ENCODE data around the gene SLC22A13. TPM values are rescaled to one million over a fixed set of nuclear protein-coding genes. Genes with fewer than 3 reads are reported as not detected.

SLC22A13 gene
- total and polyA plus RNA-seq, 3 donors from 2014 or later: 1.1 to 2.6 (median 1.5) TPM

GRCh38 chr3:38257583-38257982, 8.0 kb upstream of the SLC22A13 start:
- Histone ChIP-seq H3K36me3 (ENCODE audit: low read depth, missing control alignments) (no peaks in the 10 kb centered on the region), H3K4me3 (no peak overlapping the region), H3K9me3 (no peaks in the 10 kb centered on the region), H3K27me3 (no peaks in the 10 kb centered on the region), H3K27ac (no peak overlapping the region), H3K4me1 (peaks cover 10% of the 10 kb centered on the region)
- intact Hi-C loops (cut with DNase I; ENCODE audit: low total_unique reads): no loop called here
- no peak for TF ChIP-seq CTCF (IDR thresholded peaks at IDR 0.05)
- no peak for TF ChIP-seq POLR2A (IDR thresholded peaks at IDR 0.05)
- DNase-seq: no peak
- 56 to 74% methylated on average over 1 of the region's 1 CpG for WGBS, 2 donors

- Histone ChIP-seq H3K36me3 (ENCODE audit: low read depth, missing control alignments) (no peaks in the 10 kb centered on the region), H3K27me3 (no peaks in the 10 kb centered on the region), H3K9me3 (no peaks in the 10 kb centered on the region), H3K4me3 (no peak overlapping the region), H3K27ac (no peak overlapping the region), H3K4me1 (peaks cover 8% of the 10 kb centered on the region)
- intact Hi-C loops (cut with DNase I; ENCODE audit: low total_unique reads): no loop called here
- WGBS, 2 donors: 94 to 100% methylated on average over 2 of the region's 2 CpGs
- DNase-seq: no peak
- no peak for TF ChIP-seq POLR2A (IDR thresholded peaks at IDR 0.05)
- TF ChIP-seq CTCF (IDR thresholded peaks at IDR 0.05): no peak
Observed at GRCh38 chr3:38260474-38260873, 5.1 kb upstream of the SLC22A13 start.

- no peak for DNase-seq
- no peaks in the 10 kb centered on the region for H3K9me3 ChIP-seq
- H3K27ac ChIP-seq: no peak overlapping the region
- TF ChIP-seq POLR2A (IDR thresholded peaks at IDR 0.05) (no peak), CTCF (IDR thresholded peaks at IDR 0.05) (no peak)
- no peaks in the 10 kb centered on the region for H3K4me1 ChIP-seq
- no peak overlapping the region for H3K4me3 ChIP-seq
- H3K27me3 ChIP-seq: no peaks in the 10 kb centered on the region
- intact Hi-C loops (cut with DNase I; ENCODE audit: low total_unique reads): no loop called here
- WGBS, 2 donors: 0% methylated on average over 1 of the region's 1 CpG
- no peaks in the 10 kb centered on the region for H3K36me3 ChIP-seq (ENCODE audit: low read depth, missing control alignments)
Observed at GRCh38 chr3:38264353-38264771, 1.2 kb upstream of the SLC22A13 start.

- Histone ChIP-seq H3K27ac (no peak overlapping the region), H3K4me3 (no peak overlapping the region), H3K4me1 (no peaks in the 10 kb centered on the region), H3K27me3 (no peaks in the 10 kb centered on the region), H3K36me3 (ENCODE audit: low read depth, missing control alignments) (no peaks in the 10 kb centered on the region), H3K9me3 (no peaks in the 10 kb centered on the region)
- intact Hi-C loops (cut with DNase I; ENCODE audit: low total_unique reads): no loop called here
- 62 to 72% methylated on average over 1 of the region's 1 CpG for WGBS, 2 donors
- TF ChIP-seq CTCF (IDR thresholded peaks at IDR 0.05): no peak
- no peak for TF ChIP-seq POLR2A (IDR thresholded peaks at IDR 0.05)
- DNase-seq: no peak
Observed at GRCh38 chr3:38264779-38265178, 833 bp upstream of the SLC22A13 start.

- Histone ChIP-seq H3K4me1 (no peaks in the 10 kb centered on the region), H3K27ac (no peak overlapping the region), H3K36me3 (ENCODE audit: low read depth, missing control alignments) (no peaks in the 10 kb centered on the region), H3K27me3 (no peaks in the 10 kb centered on the region), H3K9me3 (no peaks in the 10 kb centered on the region), H3K4me3 (no peak overlapping the region)
- no peak for DNase-seq
- TF ChIP-seq POLR2A (IDR thresholded peaks at IDR 0.05): no peak
- TF ChIP-seq CTCF (IDR thresholded peaks at IDR 0.05): no peak
- intact Hi-C loops (cut with DNase I; ENCODE audit: low total_unique reads): no loop called here
- WGBS, 2 donors: 80 to 89% methylated on average over 1 of the region's 1 CpG
Observed at GRCh38 chr3:38266810-38267209, 1.2 kb downstream of the SLC22A13 start.

All from testis (tissue), 3 donors.